MCF 10A (cell line): ENCODE data around the gene BHLHA9. TPM values are rescaled to one million over a fixed set of nuclear protein-coding genes. Genes with fewer than 3 reads are reported as not detected.

Source experiments
- BruUV-seq: library from RNA; stranded (reverse); fragments of 400-500 nt; replicated peaks from 2 replicates; lab custom pipeline; 2021; lab: Mats Ljungman, UMichigan
- CTCF ChIA-PET: fragments of 300-600 bp; sonication (Branson Sonifier 250); formaldehyde crosslinking; extraction: SDS; loops from one replicate; lab custom pipeline; 2021; ENCODE audit warnings: antibody characterized with exemption, inconsistent platforms; lab: Yijun Ruan, JAX
- POLR2A ChIA-PET: fragments of 300-600, 350-650 bp; sonication (Branson Sonifier 250); formaldehyde crosslinking; extraction: SDS; loops from one replicate; lab custom pipeline; 2020; ENCODE audit warnings: antibody characterized with exemption, inconsistent platforms; lab: Yijun Ruan, JAX
- DNase-seq: peaks from one replicate; pipeline ENCODE4 v3.0.0-alpha.2; 2018; ENCODE audit not compliant: unreplicated experiment
- H3K27ac Mint-ChIP-seq: one replicate; pipeline ENCODE4 v1.8.0; 2022; ENCODE audit warnings: mild to moderate bottlenecking, low read depth, mixed read lengths; ENCODE audit not compliant: unreplicated experiment
- H3K27me3 Mint-ChIP-seq: one replicate; pipeline ENCODE4 v1.8.0; 2022; ENCODE audit warnings: mixed read lengths; ENCODE audit not compliant: insufficient read depth, unreplicated experiment
- H3K36me3 Mint-ChIP-seq: one replicate; pipeline ENCODE4 v1.8.0; 2022; ENCODE audit warnings: mild to moderate bottlenecking, moderate library complexity, mixed read lengths; ENCODE audit not compliant: insufficient read depth, unreplicated experiment
- H3K4me1 Mint-ChIP-seq: one replicate; pipeline ENCODE4 v1.8.0; 2022; ENCODE audit warnings: mixed read lengths; ENCODE audit not compliant: insufficient read depth, unreplicated experiment
- H3K4me3 Mint-ChIP-seq: one replicate; pipeline ENCODE4 v1.8.0; 2022; ENCODE audit warnings: mild to moderate bottlenecking, moderate library complexity, mixed read lengths; ENCODE audit not compliant: unreplicated experiment
- H3K9me3 Mint-ChIP-seq: one replicate; pipeline ENCODE4 v1.8.0; 2022; ENCODE audit warnings: mixed read lengths; ENCODE audit not compliant: unreplicated experiment
- CTCF ChIP-seq: fragments of 200-600 bp; IDR thresholded peaks from one replicate; pipeline ENCODE4 v1.8.0; 2022; ENCODE audit warnings: antibody characterized with exemption, mild to moderate bottlenecking; ENCODE audit not compliant: unreplicated experiment
- intact Hi-C: fragments of 100-400 bp; cut with micrococcal nuclease; formaldehyde crosslinking; loops from 2 replicates; pipeline ENCODE4 v1.14.1; 2022
- total RNA-seq: library from RNA; stranded (reverse); gene quantifications from 2 replicates; pipeline ENCODE4 v1.2.3, GENCODE V29; 2022

Gene BHLHA9
- total RNA-seq, 1 experiment from 2014 or later, result not detected

- intact Hi-C loops, result no loop called here
- CTCF ChIA-PET, result interaction anchor here (0.6 to 1.2 kb wide), 3 partner anchors 63 to 245 kb away, joined by 3 to 5 read pairs (median 4); partner anchors contain the start of gene INPP5K
- H3K27me3 Mint-ChIP-seq, result no peaks in the 10 kb centered on the region
- BruUV-seq, result no TSS peak
- TF ChIP-seq CTCF, result no peak
- POLR2A ChIA-PET, result interaction anchor here (0.6 kb wide), 1 partner anchor 17 kb away, joined by 3 read pairs; no protein-coding TSS in a partner anchor
- H3K4me3 Mint-ChIP-seq, result no peak overlapping the region
- no peaks in the 10 kb centered on the region for H3K36me3 Mint-ChIP-seq
- no peak for DNase-seq
- no peak overlapping the region for H3K27ac Mint-ChIP-seq
- H3K9me3 Mint-ChIP-seq, result no peaks in the 10 kb centered on the region
- peaks cover 8% of the 10 kb centered on the region for H3K4me1 Mint-ChIP-seq
Measured at GRCh38 chr17:1271441-1271840, 1.2 kb downstream of the BHLHA9 start.

DNA sequence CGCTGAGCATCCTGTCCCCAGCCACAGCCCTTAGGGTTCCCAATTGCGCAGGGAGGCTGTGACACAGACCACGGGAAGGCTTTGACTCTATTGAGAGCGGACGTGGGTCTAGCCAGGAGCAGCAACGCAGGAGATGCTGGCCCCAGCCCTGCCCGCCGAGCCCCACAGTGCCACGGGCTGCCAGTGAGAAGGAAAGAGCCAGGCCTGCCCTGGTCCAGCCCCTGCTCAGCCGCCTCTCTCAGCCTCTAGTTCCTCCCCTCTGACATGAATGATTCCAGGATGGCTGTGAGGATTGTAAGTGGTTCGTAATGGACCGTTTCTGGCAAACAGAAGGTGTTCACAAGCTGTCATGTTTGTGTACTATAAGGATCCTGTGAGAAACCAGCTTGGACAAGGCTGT is 2.5 kb downstream of the BHLHA9 start:
- no peak for DNase-seq
- POLR2A ChIA-PET, result interaction anchor here (0.7 kb wide), 1 partner anchor 243 kb away, joined by 5 read pairs; the partner anchor contains the start of gene INPP5K
- Mint-ChIP-seq H3K27me3 (no peaks in the 10 kb centered on the region), H3K4me3 (no peak overlapping the region), H3K36me3 (no peaks in the 10 kb centered on the region), H3K27ac (no peak overlapping the region), H3K9me3 (no peaks in the 10 kb centered on the region), H3K4me1 (peaks cover under 1% of the 10 kb centered on the region)
- CTCF ChIA-PET, result interaction anchor here (0.7 kb wide), 1 partner anchor 239 kb away, joined by 4 read pairs; no protein-coding TSS in a partner anchor
- intact Hi-C loops, result no loop called here
- no TSS peak for BruUV-seq
- TF ChIP-seq CTCF, result no peak

- intact Hi-C loops, result no loop called here
- CTCF ChIA-PET, result interaction anchor here (0.7 to 1.0 kb wide), 2 partner anchors 91 to 238 kb away, joined by 3 to 4 read pairs; no protein-coding TSS in a partner anchor
- no TSS peak for BruUV-seq
- no peak for DNase-seq
- Mint-ChIP-seq H3K27ac (no peak overlapping the region), H3K9me3 (no peaks in the 10 kb centered on the region), H3K27me3 (no peaks in the 10 kb centered on the region), H3K4me1 (no peaks in the 10 kb centered on the region), H3K36me3 (no peaks in the 10 kb centered on the region), H3K4me3 (no peak overlapping the region)
- POLR2A ChIA-PET, result interaction anchor here (0.7 kb wide), 1 partner anchor 242 kb away, joined by 5 read pairs; the partner anchor contains the start of gene INPP5K
- no peak for TF ChIP-seq CTCF
Measured at GRCh38 chr17:1273492-1274244, 3.4 kb downstream of the BHLHA9 start.

DNA sequence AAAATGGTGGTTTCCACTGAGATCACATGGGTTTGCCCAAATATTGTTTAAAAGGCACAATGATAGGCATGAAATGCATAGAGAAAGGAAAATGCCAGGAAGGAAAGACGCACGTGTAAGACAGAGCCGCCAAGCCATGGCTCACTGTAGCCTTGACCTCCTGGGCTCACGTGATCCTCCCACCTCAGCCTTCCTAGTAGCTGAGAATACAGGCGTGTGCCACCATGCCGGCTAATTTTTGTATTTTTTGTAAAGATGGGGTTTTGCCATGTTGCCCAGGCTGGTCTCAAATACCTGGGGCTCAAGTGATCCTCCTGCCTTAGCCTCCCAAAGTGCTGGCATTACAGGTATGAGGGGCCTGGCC is 4.0 kb downstream of the BHLHA9 start:
- Mint-ChIP-seq H3K9me3 (no peaks in the 10 kb centered on the region), H3K27me3 (no peaks in the 10 kb centered on the region), H3K27ac (no peak overlapping the region), H3K36me3 (no peaks in the 10 kb centered on the region), H3K4me1 (no peaks in the 10 kb centered on the region), H3K4me3 (no peak overlapping the region)
- CTCF ChIA-PET, result no interaction called here
- DNase-seq, result no peak
- no TSS peak for BruUV-seq
- TF ChIP-seq CTCF, result no peak
- POLR2A ChIA-PET, result interaction anchor here (0.6 kb wide), 1 partner anchor 1488 kb away, joined by 3 read pairs; no protein-coding TSS in a partner anchor
- intact Hi-C loops, result no loop called here
